ENCODE results near the gene TAS1R3.

TAS1R3 gene

GRCh38 chr1:1331068-1331965 lies at the start of gene TAS1R3:
Gene TAS1R3 (plus strand): TSS chr1:1331280. CDS start chr1:1331346, 66 bp downstream.
- no peak for DNase-seq

GRCh38 chr1:1281533-1282321 lies 49.4 kb upstream of the TAS1R3 start:
- no peak for DNase-seq

GRCh38 chr1:1282998-1283397 lies 48.1 kb upstream of the TAS1R3 start:
- DNase-seq = no peak

DNA sequence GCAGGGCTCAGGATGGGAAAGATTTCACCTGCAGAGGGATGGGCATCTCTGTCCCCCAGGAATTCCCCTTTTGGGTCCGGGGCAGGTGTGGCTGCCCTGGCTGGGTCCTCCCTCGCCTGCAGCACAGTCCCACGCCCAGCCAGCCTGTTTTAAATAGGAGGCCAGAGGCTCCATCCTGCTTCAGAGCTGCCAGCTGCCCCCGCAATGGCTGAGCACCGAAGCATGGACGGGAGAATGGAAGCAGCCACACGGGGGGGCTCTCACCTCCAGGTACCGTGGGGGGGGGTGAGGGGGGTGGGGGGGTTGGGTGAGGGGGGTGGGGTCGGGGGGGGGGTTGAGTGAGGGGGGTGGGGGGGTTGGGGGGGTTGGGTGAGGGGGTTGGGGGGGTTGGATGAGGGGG lies 47.3 kb upstream of the TAS1R3 start:
- DNase-seq = peak; percentile 46

DNA sequence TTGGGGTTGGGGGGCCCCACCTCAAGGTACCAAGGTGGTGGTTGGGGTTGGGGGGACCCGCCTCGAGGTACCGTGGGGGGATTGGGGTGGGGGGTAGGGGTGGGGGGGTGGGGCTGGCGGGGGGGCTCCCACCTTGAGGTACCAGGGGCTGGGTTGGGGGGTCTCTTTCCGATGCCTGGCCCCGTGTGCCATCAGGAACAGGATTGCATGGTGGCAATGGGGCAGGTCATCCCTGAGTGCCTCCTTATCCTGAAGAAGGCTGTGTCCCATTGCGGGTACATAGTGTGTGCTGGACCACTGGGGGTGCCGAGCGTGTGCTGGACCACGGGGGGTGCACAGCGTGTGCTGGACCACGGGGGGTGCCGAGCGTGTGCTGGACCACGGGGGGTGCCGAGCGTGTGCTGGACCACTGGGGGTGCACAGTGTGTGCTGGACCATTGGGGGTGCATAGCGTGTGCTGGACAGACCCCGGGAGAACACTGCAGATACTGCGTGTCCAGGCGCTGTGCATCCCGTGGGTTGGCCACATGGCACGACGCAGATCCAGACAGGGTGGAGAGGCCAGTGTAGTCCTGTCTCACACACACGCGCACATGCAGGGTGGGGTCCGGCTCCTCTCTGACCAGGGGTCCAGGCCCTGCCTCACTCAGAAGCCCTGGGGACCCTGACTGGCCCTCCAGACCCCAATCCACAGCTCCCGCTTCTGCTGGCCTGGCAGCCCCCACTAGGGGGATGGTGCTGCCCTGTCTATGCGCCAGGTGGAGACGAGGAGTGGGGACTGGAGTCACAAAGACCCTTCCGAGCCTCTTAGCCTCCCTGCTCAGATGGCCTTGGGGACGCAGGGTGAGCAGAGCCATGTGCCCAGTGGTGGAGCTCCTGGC lies 46.6 kb upstream of the TAS1R3 start:
- DNase-seq = no peak

DNA sequence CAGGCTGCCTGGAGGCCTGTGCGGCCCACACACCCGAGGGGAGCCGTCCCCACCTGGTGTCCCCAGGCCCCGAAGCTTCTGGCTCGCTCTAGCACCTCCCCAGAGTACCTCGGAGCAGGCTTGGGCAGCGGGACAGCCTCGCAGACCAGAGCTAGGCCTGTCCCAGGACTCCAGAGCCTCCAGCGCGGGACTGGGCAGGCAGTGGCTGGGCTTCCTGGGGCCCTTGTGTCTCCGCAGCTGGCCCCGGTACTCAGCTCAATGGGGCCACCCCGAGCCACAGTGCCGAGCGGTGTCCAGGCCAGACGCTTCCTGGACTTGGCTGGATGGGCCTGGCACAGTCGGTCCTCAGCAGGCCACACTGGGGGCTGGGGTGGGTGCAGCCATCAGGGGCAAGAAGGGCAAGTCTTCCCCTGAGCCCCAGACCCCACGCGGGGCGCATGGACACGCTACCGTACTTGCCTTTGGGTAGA lies 45.9 kb upstream of the TAS1R3 start:
- DNase-seq = no peak

- no peak for DNase-seq
Measured at GRCh38 chr1:1285611-1286311, 45.3 kb upstream of the TAS1R3 start.

DNA sequence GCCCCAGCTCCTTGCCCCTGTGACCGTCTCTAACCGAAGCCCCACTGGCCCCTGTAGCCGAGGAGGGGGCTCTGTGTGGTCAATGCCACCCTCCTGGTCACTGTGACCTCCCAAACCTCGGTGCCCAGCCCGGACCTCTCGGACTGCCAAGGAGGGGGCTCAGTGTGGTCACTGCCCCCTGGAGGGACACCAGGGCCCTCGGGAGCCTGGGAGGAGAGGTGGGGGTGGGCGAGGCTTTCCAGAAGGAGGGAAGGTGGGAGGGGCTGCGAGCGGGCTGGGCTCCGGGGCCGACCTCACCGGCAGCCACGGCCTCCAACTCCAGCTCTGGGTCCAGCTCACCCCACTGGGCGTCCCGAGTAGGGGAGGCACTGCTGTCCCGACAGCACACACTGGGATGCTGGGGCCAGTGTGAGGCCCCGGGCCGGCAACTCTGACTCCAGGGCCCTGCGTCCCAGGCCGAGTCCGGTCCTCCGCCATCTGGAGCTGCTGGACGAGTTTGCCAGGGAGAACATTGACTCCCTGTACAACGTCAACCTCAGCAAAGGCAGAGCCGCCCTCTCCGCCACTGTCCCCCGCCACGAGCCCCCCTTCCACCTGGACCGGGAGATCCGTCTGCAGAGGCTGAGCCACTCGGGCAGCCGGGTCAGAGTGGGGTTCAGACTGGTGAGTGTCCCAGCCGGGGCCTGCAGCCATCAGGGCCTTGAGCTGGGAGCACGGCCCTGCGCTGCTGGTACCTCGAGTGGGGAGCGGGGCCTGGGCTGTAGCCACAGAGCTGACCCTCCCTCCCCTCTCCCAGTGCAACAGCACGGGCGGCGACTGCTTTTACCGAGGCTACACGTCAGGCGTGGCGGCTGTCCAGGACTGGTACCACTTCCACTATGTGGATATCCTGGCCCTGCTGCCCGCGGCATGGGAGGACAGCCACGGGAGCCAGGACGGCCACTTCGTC lies 44.5 kb upstream of the TAS1R3 start:
- DNase-seq = no peak

DNA sequence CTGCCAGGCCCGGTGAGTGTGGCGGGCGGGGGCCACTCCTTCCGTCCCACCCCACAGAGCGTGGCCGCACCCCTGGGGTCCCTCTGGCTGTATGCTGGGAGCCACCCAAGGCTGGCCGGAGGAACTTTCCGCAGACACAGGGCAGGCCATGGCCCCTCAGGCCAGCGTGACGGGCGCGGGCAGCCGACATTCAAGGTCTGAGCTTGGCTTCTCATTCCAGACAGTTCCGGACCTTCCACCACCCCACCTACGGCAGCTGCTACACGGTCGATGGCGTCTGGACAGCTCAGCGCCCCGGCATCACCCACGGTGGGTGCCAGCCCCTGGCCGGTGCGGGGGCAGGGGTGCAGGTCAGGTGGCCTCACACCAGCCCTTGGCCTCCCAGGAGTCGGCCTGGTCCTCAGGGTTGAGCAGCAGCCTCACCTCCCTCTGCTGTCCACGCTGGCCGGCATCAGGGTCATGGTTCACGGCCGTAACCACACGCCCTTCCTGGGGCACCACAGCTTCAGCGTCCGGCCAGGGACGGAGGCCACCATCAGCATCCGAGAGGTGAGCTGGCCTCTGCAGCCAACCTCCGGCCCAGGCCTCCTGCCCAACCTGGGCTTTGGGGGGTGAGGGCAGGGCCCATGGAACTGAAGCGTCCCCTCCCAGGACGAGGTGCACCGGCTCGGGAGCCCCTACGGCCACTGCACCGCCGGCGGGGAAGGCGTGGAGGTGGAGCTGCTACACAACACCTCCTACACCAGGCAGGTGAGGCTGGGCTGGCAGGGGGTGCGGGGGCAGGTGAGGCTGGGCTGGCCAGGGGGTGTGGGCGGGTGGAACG lies 43.6 kb upstream of the TAS1R3 start:
- DNase-seq = no peak

- peak; percentile 72 for DNase-seq
Measured at GRCh38 chr1:1290238-1290731, 40.8 kb upstream of the TAS1R3 start.

DNA sequence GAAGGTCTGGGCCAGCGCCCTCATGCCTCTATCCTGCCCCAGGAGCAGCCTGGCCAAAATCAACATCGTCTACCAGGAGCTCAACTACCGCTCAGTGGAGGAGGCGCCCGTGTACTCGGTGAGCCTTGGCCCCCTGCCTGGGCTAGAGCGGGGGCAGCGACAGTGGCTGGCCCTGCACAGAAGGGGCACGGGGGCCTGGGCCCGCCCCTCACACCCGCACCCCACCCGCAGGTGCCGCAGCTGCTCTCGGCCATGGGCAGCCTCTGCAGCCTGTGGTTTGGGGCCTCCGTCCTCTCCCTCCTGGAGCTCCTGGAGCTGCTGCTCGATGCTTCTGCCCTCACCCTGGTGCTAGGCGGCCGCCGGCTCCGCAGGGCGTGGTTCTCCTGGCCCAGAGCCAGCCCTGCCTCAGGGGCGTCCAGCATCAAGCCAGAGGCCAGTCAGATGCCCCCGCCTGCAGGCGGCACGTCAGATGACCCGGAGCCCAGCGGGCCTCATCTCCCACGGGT lies 40.0 kb upstream of the TAS1R3 start:
- DNase-seq = no peak

GRCh38 chr1:1291548-1292441 lies 39.3 kb upstream of the TAS1R3 start:
- peak; percentile 86 for DNase-seq

DNA sequence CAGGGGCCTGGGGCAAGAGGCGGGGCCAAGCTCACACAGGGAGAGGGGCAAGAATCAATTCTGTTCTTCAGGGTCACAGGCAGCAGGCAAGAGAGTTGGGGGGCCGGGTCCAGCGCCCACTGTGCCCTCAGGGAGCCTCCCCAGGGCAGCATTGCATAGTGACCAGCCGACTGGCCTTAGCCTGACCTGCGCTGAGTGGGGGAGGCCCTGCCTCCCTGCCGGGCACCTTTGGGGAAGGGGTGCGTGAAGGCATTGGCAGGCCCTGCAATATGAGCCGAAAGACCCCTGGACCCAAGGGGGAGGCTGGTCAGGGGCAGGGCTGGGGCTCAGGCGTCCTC lies 38.7 kb upstream of the TAS1R3 start:
- no peak for DNase-seq

DNA sequence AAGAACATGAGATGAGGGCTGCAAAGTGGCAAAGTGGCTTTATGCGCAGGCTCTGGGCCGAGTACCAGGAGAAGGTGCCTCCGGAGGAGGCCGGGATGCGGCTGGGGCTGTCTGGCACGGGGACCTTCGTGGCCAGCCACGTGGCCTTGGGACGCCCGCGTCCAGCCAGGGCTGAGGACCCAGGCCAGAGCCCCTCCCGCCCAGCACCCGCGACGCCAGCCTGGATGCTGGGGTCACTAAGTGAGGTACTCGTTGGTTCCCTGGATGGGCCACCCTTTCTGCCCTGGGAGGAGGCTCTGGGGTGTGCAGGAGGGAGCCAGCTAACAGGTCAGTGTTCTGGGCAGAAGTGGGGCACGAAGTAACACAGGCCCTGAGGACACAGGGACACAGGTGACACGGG lies 38.2 kb upstream of the TAS1R3 start:
- no peak for DNase-seq

- DNase-seq = no peak
Measured at GRCh38 chr1:1293263-1294249, 37.5 kb upstream of the TAS1R3 start.

- no peak for DNase-seq
Measured at GRCh38 chr1:1294250-1294890, 36.7 kb upstream of the TAS1R3 start.

All from hematopoietic multipotent progenitor cell treated with erythropoietin and hydrocortisone succinate and interleukin-3 and kit ligand, for 6 days (in vitro differentiated cells).